HepG2 (cell line): ENCODE results near the gene KDM6B. TPM values are rescaled to one million over a fixed set of nuclear protein-coding genes. Genes with fewer than 3 reads are reported as not detected.

Experiments used
- ATAC-seq: fragments of 200-7000 bp; cut with Tn5 transposase; 3 replicates; pipeline ENCODE4 v1.9.1; 2020; ENCODE audit warnings: mild to moderate bottlenecking, moderate library complexity
- BruUV-seq: library from RNA; stranded (reverse); fragments of 400-500 nt; replicated peaks from 2 replicates; lab custom pipeline; 2021; lab: Mats Ljungman, UMichigan
- CTCF ChIA-PET: fragments of 300-600 bp; formaldehyde crosslinking; extraction: SDS; loops from one replicate; lab custom pipeline; 2021; ENCODE audit warnings: low total read pairs, inconsistent platforms, low intra/inter-chr PET ratio; lab: Yijun Ruan, JAX
- POLR2A ChIA-PET: fragments of 350-600 bp; sonication (Branson Sonifier 250); formaldehyde crosslinking; loops from one replicate; lab custom pipeline; 2020; ENCODE audit warnings: antibody characterized with exemption, inconsistent platforms; lab: Yijun Ruan, JAX
- DNase-seq: peaks from one replicate; pipeline ENCODE4 v3.0.0-alpha.2; 2015; ENCODE audit warnings: low spot score
- FAIRE-seq: peaks from 3 replicates; lab custom pipeline; 2011; peaks lifted over from hg19 to GRCh38; lab: Jason Lieb, UNC
- H2AFZ ChIP-seq: one replicate; pipeline ENCODE4 v1.6.1; 2011; ENCODE audit warnings: low read length, inconsistent platforms
- H3K27ac ChIP-seq: fragments of 300-600 bp; 3 replicates; pipeline ENCODE4 v1.8.0; 2011; ENCODE audit warnings: mixed run types, mild to moderate bottlenecking, mixed read lengths, low read length, inconsistent platforms; ENCODE audit not compliant: insufficient read depth; ENCODE audit errors: extremely low read length
- H3K27me3 ChIP-seq, 2 experiments: fragments of 200-600 bp in 1 of 2; 2 replicates in 1 of 2; 3 replicates in 1 of 2; pipeline versions ENCODE4 v1.6.0 to v1.8.0; 2011; ENCODE audit warnings: low read length in 2 of 2, mild to moderate bottlenecking in 2 of 2, moderate library complexity in 2 of 2, inconsistent platforms in 1 of 2; ENCODE audit not compliant: insufficient read depth in 2 of 2, control insufficient read depth in 1 of 2
- H3K36me3 ChIP-seq, 2 experiments: fragments of 200-600 bp in 1 of 2; replicated peaks in 1 of 2; 2 replicates in 1 of 2; 3 replicates in 1 of 2; pipeline versions ENCODE4 v1.5.1 to v1.8.0; 2011; ENCODE audit warnings: low read length in 2 of 2, inconsistent platforms in 1 of 2; ENCODE audit not compliant: insufficient read depth in 2 of 2, control insufficient read depth in 1 of 2
- H3K4me1 ChIP-seq: 2 replicates; pipeline ENCODE4 v1.5.1; 2012; ENCODE audit warnings: low read length, inconsistent platforms; ENCODE audit not compliant: insufficient read depth
- H3K4me2 ChIP-seq: 2 replicates; pipeline ENCODE4 v1.6.0; 2011; ENCODE audit warnings: low read depth, low read length, inconsistent platforms
- H3K4me3 ChIP-seq, 3 experiments: fragments of 200-600 bp in 1 of 3; sonication (generic), shearing (Covaris generic) in 1 of 3; replicated peaks in 1 of 3; 2 replicates each; pipeline ENCODE4 v1.5.1; 2011 to 2016; ENCODE audit warnings: low read length in 3 of 3, inconsistent platforms in 2 of 3, low read depth in 2 of 3, mild to moderate bottlenecking in 2 of 3, control low read depth in 1 of 3, mixed read lengths in 1 of 3; ENCODE audit not compliant: insufficient read depth in 1 of 3
- H3K79me2 ChIP-seq: one replicate; pipeline ENCODE4 v1.6.1; 2011; ENCODE audit warnings: low read length, inconsistent platforms; ENCODE audit not compliant: insufficient read depth
- H3K9ac ChIP-seq: 2 replicates; pipeline ENCODE4 v1.6.0; 2011; ENCODE audit warnings: mild to moderate bottlenecking, low read depth, low read length, inconsistent platforms; ENCODE audit not compliant: insufficient read depth
- H3K9me3 ChIP-seq: 2 replicates; pipeline ENCODE4 v1.5.1; 2012; ENCODE audit warnings: mild to moderate bottlenecking, low read length
- H4K20me1 ChIP-seq: 2 replicates; pipeline ENCODE4 v1.6.0; 2011; ENCODE audit warnings: inconsistent platforms, mild to moderate bottlenecking, low read length, moderate library complexity; ENCODE audit not compliant: insufficient read depth
- CENPX ChIP-seq: sonication (generic); formaldehyde crosslinking; IDR thresholded peaks from 2 replicates; pipeline ENCODE4 v1.9.0; 2021; ENCODE audit warnings: mild to moderate bottlenecking, missing genetic modification reagents, moderate library complexity
- FOXA3 ChIP-seq: IDR thresholded peaks from 2 replicates; pipeline ENCODE4 v1.6.1; 2016; ENCODE audit warnings: missing genetic modification reagents, missing compliant biosample characterization
- HBP1 ChIP-seq: IDR thresholded peaks from 2 replicates; pipeline ENCODE4 v1.6.1; 2016; ENCODE audit warnings: low read depth, control low read depth
- KIAA2018 ChIP-seq: sonication (generic); formaldehyde crosslinking; IDR thresholded peaks from 2 replicates; pipeline ENCODE4 v1.5.0; 2020; ENCODE audit warnings: mild to moderate bottlenecking, missing genetic modification reagents, borderline replicate concordance
- NBN ChIP-seq: fragments of 450-650 bp; conservative IDR thresholded peaks from 2 replicates; pipeline ENCODE4 v1.6.1; 2017
- RAD21 ChIP-seq: fragments of 450-650 bp; formaldehyde crosslinking; IDR thresholded peaks from 2 replicates; pipeline ENCODE4 v1.5.0; 2020; ENCODE audit warnings: mild to moderate bottlenecking
- ZKSCAN8 ChIP-seq: IDR thresholded peaks from 2 replicates; pipeline ENCODE4 v1.6.1; 2016; ENCODE audit warnings: borderline replicate concordance, missing genetic modification reagents, missing compliant biosample characterization
- ZNF3 ChIP-seq: IDR thresholded peaks from 2 replicates; pipeline ENCODE4 v1.7.0; 2017; ENCODE audit warnings: inconsistent platforms
- ZNF382 ChIP-seq: sonication (generic); formaldehyde crosslinking; IDR thresholded peaks from 2 replicates; pipeline ENCODE4 v1.5.0; 2020; ENCODE audit warnings: missing genetic modification reagents, mild to moderate bottlenecking, borderline replicate concordance
- ZNF451 ChIP-seq: sonication (generic); formaldehyde crosslinking; IDR thresholded peaks from 2 replicates; pipeline ENCODE4 v1.5.0; 2020; ENCODE audit warnings: mild to moderate bottlenecking, missing genetic modification reagents
- ZNF562 ChIP-seq: sonication (generic); formaldehyde crosslinking; IDR thresholded peaks from 2 replicates; pipeline ENCODE4 v1.8.0; 2022; ENCODE audit warnings: missing genetic modification reagents, borderline replicate concordance
- WGBS: methylation state at CpG from one replicate; pipeline ENCODE4 v1.1.6; 2017; ENCODE audit warnings: low lambda C conversion rate; 5-methylcytosine and 5-hydroxymethylcytosine counted together
- in situ Hi-C: cut with HindIII; loops from 2 replicates; pipeline ENCODE4 v1.10.0; 2017; ENCODE audit warnings: low pct_unique_long_range_greater_than_20kb; ENCODE audit not compliant: extremely low pct_ligation_motif_present
- intact Hi-C: fragments of 100-400 bp; cut with micrococcal nuclease; formaldehyde crosslinking; loops from one replicate; pipeline ENCODE4 v1.10.0; 2022; ENCODE audit not compliant: unreplicated experiment
- polyA plus RNA-seq, 8 experiments: library from polyadenylated mRNA; depleted of rRNA in 3 of 8; stranded (reverse) in 7 of 8; unstranded in 1 of 8; fragments of >200 nt; fragmentation: Illumina TruSeq in 4 of 8; extraction: Trizol in 4 of 8; gene quantifications; 2 replicates each; pipeline versions ENCODE4 v1.2.1 to v1.2.3, GENCODE V29; 2011 to 2016; ENCODE audit warnings: low read depth in 4 of 8, missing spikeins in 1 of 8, mixed read lengths in 1 of 8; ENCODE audit not compliant: insufficient read depth in 1 of 8
- total RNA-seq, 5 experiments: library from RNA; depleted of rRNA; stranded (reverse); fragments of >200 nt; fragmentation: Illumina TruSeq; extraction: Trizol; gene quantifications; 2 replicates each; pipeline ENCODE4 v1.2.3, GENCODE V29; 2016; ENCODE audit warnings: low read depth in 1 of 5
- TF ChIP-seq, protein P1 (sequence below): sonication (generic); formaldehyde crosslinking; IDR thresholded peaks from 2 replicates; pipeline ENCODE4 v1.8.1; 2022; ENCODE audit warnings: low read depth, mild to moderate bottlenecking, missing genetic modification reagents

The KDM6B gene
- total and polyA plus RNA-seq, 2 of the 13 experiments (the other 11 are each of a cell fraction or from before 2014, with no cell fraction given), result 1.3 to 2.1 TPM

- TF ChIP-seq, protein P1, sequence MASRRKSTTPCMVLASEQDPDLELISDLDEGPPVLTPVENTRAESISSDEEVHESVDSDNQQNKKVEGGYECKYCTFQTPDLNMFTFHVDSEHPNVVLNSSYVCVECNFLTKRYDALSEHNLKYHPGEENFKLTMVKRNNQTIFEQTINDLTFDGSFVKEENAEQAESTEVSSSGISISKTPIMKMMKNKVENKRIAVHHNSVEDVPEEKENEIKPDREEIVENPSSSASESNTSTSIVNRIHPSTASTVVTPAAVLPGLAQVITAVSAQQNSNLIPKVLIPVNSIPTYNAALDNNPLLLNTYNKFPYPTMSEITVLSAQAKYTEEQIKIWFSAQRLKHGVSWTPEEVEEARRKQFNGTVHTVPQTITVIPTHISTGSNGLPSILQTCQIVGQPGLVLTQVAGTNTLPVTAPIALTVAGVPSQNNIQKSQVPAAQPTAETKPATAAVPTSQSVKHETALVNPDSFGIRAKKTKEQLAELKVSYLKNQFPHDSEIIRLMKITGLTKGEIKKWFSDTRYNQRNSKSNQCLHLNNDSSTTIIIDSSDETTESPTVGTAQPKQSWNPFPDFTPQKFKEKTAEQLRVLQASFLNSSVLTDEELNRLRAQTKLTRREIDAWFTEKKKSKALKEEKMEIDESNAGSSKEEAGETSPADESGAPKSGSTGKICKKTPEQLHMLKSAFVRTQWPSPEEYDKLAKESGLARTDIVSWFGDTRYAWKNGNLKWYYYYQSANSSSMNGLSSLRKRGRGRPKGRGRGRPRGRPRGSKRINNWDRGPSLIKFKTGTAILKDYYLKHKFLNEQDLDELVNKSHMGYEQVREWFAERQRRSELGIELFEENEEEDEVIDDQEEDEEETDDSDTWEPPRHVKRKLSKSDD (CRISPR knock-in tag), result no peak
- TF ChIP-seq ZNF451 (CRISPR knock-in tag) (no peak), CENPX (CRISPR knock-in tag) (no peak), ZNF562 (CRISPR knock-in tag) (no peak), NBN (no peak), ZNF3 (CRISPR knock-in tag) (no peak), FOXA3 (CRISPR knock-in tag) (no peak), ZNF382 (CRISPR knock-in tag) (no peak), ZKSCAN8 (no peak), HBP1 (no peak)
- TF ChIP-seq, all 625 proteins: peak for 0
Observed at GRCh38 chr17:7873051-7873450, 39.0 kb downstream of the KDM6B start (continued).

DNA sequence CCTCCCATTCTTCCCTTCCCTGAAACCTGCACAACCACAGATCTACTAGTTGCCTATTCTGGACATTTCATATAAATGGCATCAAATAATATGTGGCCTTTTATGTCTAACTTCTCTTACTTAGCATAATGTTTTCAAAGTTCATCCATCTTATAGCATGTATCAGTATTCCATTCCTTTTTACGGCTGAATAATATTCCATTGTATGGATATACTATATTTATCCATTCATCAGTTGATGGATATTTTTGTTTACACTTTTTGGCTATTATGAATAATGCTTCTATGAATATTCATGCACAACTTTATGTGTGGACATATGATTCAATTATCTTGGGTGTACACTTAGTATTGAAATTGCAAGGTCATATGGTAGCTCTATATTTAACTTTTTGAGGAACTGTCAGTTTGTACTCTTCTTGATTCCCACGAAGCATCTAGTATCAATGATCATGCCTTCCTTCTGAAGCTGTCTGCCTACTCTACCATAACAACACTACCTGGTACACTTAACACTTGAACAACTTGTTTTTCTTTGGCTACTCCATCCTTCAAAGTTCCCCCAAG, 41.9 kb downstream of the KDM6B start:
- H3K9me3 ChIP-seq, result no peaks in the 10 kb centered on the region
- no peak overlapping the region for H3K4me3 ChIP-seq
- FAIRE-seq, result no peak
- no peak overlapping the region for H2AFZ ChIP-seq
- H3K27me3 ChIP-seq, result no peaks in the 10 kb centered on the region
- in situ Hi-C loops (no loop called here), intact Hi-C loops (no loop called here)
- CTCF ChIA-PET, result no interaction called here
- no peaks in the 10 kb centered on the region for H3K79me2 ChIP-seq
- H3K27ac ChIP-seq, result no peak overlapping the region
- no peaks in the 10 kb centered on the region for H3K36me3 ChIP-seq
- WGBS, result 73% methylated on average over 2 of the region's 2 CpGs
- no peak overlapping the region for H3K4me2 ChIP-seq
- BruUV-seq, result no TSS peak
- POLR2A ChIA-PET, result interaction anchor here (0.7 kb wide), 1 partner anchor 11 kb away, joined by 3 read pairs; no protein-coding TSS in a partner anchor
- no peaks in the 10 kb centered on the region for H4K20me1 ChIP-seq
- H3K9ac ChIP-seq, result no peak overlapping the region
- ATAC-seq, result no peak
- H3K4me1 ChIP-seq, result peaks cover 11% of the 10 kb centered on the region
- DNase-seq, result no peak
- TF ChIP-seq RAD21 (no peak), KIAA2018 (CRISPR knock-in tag) (no peak)
